ENCODE measurements around the gene ANKRD33.

ANKRD33 gene

DNA sequence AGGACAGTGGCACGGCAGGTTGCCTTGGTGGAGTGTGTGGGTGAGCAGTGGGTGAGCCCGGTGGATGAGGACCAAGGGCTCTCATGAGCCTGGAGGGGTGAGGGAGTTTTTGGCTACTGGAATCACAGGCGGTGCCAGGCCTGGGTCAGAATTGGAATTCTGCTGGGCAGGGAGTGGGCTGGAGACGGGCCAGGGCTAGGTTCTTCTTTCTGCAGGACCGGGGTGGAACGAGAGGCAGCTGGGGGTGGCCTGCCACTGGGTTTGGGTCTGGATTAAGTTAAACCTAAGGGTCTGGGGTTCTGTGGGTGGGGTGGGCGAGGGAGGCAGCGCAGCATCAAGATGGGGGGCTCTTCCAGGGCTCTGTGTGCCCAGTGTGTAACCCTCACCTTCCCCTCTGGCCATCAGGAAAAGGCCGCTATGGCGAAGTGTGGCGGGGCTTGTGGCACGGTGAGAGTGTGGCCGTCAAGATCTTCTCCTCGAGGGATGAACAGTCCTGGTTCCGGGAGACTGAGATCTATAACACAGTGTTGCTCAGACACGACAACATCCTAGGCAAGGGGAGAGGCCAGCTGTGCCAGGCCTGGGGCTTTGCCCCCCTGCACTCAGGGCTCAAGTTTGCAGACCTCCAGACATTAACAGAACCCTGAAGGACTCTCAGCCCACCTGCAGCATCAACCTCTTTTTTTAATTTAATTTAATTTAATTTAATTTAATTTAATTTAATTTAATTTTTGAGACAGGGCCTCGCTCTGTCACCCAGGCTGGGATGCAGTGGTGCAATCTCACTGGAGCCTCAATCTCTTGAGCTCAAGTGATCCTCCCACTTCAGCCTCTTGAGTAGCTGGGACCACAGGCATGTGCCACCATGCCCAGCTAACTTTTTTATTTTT is 26.4 kb downstream of the ANKRD33 start:
- Histone ChIP-seq H3K36me3 (ENCODE audit: insufficient read depth, low read length) (no peaks in the 10 kb centered on the region), H3K4me3 (ENCODE audit: low read length) (no peak overlapping the region), H3K9ac (ENCODE audit: low read depth, low read length) (no peak overlapping the region), H3K9me3 (ENCODE audit: insufficient read depth, low read depth, low read length) (no peaks in the 10 kb centered on the region), H3K4me1 (ENCODE audit: insufficient read depth, low read length) (0 out of 2 replicates have a peak, but pooled peaks cover 5% of the 10 kb centered on the region), H3K27me3 (ENCODE audit: insufficient read depth, low read length) (peaks cover 14% of the 10 kb centered on the region), H3K27ac (ENCODE audit: low read depth, low read length) (no peak overlapping the region)
- WGBS, result 95% methylated on average over 17 of the region's 17 CpGs

DNA sequence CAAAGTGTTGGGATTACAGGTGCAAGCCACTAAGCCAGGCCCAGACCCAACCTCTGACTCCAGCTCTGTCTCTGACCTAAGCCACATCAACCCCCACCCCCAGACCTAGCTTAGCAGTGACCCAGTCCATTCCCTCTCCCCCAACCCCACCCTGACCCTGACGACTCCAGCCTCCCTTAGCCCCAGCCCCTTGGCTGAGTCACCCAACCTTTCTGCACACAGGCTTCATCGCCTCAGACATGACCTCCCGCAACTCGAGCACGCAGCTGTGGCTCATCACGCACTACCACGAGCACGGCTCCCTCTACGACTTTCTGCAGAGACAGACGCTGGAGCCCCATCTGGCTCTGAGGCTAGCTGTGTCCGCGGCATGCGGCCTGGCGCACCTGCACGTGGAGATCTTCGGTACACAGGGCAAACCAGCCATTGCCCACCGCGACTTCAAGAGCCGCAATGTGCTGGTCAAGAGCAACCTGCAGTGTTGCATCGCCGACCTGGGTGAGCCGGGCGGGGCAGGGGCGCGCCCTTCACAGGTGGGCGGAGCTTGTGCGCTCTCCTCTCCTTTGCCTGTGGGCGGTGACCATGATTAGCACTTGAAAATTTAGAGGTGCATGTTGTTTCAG is 27.2 kb downstream of the ANKRD33 start:
- 0 out of 2 replicates have a peak, but pooled peaks cover 5% of the 10 kb centered on the region for H3K4me1 ChIP-seq (ENCODE audit: insufficient read depth, low read length)
- peaks cover 6% of the 10 kb centered on the region; the same call in 1 of the 2 replicates for H3K27me3 ChIP-seq (ENCODE audit: insufficient read depth, low read length)
- no peaks in the 10 kb centered on the region for H3K9me3 ChIP-seq (ENCODE audit: insufficient read depth, low read depth, low read length)
- H3K9ac ChIP-seq (ENCODE audit: low read depth, low read length), result no peak overlapping the region
- H3K27ac ChIP-seq (ENCODE audit: low read depth, low read length), result no peak overlapping the region
- H3K4me3 ChIP-seq (ENCODE audit: low read length), result no peak overlapping the region
- no peaks in the 10 kb centered on the region for H3K36me3 ChIP-seq (ENCODE audit: insufficient read depth, low read length)
- 89% methylated on average over 26 of the region's 28 CpGs for WGBS

DNA sequence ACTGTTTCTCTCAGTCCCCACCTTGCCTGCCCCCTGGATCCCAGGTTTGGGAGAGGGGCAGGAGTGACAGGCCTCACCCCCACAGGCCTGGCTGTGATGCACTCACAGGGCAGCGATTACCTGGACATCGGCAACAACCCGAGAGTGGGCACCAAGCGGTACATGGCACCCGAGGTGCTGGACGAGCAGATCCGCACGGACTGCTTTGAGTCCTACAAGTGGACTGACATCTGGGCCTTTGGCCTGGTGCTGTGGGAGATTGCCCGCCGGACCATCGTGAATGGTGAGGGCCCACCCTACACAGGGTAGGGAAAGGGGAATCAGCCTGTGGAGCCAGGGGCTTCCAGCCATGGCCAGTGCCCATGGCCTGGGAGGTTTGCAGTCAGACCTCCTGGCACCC is 28.0 kb downstream of the ANKRD33 start:
- WGBS, result 96% methylated on average over 11 of the region's 11 CpGs
- no peak overlapping the region for H3K27ac ChIP-seq (ENCODE audit: low read depth, low read length)
- H3K27me3 ChIP-seq (ENCODE audit: insufficient read depth, low read length), result no peaks in the 10 kb centered on the region
- H3K36me3 ChIP-seq (ENCODE audit: insufficient read depth, low read length), result no peaks in the 10 kb centered on the region
- H3K4me1 ChIP-seq (ENCODE audit: insufficient read depth, low read length), result peaks cover 6% of the 10 kb centered on the region; the same call in 1 of the 2 replicates
- H3K9me3 ChIP-seq (ENCODE audit: insufficient read depth, low read depth, low read length), result no peaks in the 10 kb centered on the region
- H3K9ac ChIP-seq (ENCODE audit: low read depth, low read length), result no peak overlapping the region
- no peak overlapping the region for H3K4me3 ChIP-seq (ENCODE audit: low read length)

DNA sequence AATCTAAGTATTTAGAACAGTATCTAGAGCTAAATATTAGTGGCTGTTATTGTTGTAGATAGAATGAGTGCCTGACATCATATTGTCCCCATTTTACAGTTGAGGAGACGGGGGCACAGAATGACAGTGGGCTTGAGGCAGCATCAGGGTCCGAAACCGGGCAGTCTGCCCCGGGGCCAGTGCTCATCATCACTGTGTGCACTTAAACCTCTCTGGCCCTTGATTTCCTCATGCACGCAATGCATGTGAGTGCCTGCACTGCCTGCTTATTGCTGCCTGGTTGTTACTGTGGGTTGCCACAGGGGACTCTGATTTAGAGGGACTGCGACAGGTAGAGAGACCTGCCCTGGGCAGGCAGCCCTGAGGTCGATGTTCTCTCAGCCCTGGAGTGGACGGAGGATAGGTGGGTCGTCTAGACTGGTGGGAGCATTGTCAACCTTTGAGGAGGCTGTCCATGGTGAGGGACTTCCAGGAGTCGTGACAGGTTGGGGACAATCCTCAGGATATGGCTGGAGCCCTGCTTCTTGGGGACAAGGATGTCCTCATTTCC is 29.2 kb downstream of the ANKRD33 start:
- Histone ChIP-seq H3K9ac (ENCODE audit: low read depth, low read length) (no peak overlapping the region), H3K4me1 (ENCODE audit: insufficient read depth, low read length) (peaks cover 11% of the 10 kb centered on the region; the same call in 1 of the 2 replicates), H3K36me3 (ENCODE audit: insufficient read depth, low read length) (no peaks in the 10 kb centered on the region), H3K9me3 (ENCODE audit: insufficient read depth, low read depth, low read length) (no peaks in the 10 kb centered on the region), H3K4me3 (ENCODE audit: low read length) (no peak overlapping the region), H3K27me3 (ENCODE audit: insufficient read depth, low read length) (no peaks in the 10 kb centered on the region), H3K27ac (ENCODE audit: low read depth, low read length) (no peak overlapping the region)
- 93% methylated on average over 10 of the region's 10 CpGs for WGBS

DNA sequence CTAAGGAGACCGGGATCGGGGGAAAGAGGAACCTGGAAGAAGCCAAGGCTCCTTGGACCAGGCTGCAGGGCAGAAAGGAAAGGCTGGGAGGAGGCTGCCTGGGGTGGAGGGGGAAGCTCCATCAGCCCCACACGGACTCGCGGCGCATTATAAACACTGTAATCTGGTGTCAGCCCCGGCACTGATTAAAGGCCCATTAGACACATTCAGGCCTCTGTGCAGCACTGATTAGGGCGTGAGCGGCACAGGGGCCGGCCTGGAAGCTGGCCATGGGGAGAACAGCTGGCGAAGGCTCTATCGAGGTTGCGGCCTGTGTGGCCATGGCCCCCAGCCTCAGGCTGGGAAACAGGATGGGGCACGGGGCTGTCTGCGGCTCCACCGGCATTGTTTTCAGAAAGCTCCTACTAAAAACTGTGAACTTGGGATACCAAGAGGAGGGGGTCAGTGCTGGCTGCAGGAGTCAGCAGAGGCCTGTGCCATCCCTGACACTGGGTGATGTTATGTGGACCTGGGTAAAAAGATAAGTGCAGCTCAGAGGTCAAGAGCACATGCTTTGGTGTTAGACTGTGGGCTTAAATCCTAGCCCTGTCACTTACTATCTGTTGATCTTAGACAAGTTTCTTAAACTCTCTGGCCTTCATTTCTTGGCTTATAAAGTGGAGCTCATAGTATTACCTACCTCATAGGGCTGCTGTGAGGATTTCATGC is 30.0 kb downstream of the ANKRD33 start:
- Histone ChIP-seq H3K27me3 (ENCODE audit: insufficient read depth, low read length) (no peaks in the 10 kb centered on the region), H3K9ac (ENCODE audit: low read depth, low read length) (no peak overlapping the region), H3K9me3 (ENCODE audit: insufficient read depth, low read depth, low read length) (no peaks in the 10 kb centered on the region), H3K4me1 (ENCODE audit: insufficient read depth, low read length) (peaks cover 5% of the 10 kb centered on the region; the same call in 1 of the 2 replicates), H3K4me3 (ENCODE audit: low read length) (no peak overlapping the region), H3K36me3 (ENCODE audit: insufficient read depth, low read length) (no peaks in the 10 kb centered on the region), H3K27ac (ENCODE audit: low read depth, low read length) (no peak overlapping the region)
- WGBS, result 83% methylated on average over 16 of the region's 16 CpGs

DNA sequence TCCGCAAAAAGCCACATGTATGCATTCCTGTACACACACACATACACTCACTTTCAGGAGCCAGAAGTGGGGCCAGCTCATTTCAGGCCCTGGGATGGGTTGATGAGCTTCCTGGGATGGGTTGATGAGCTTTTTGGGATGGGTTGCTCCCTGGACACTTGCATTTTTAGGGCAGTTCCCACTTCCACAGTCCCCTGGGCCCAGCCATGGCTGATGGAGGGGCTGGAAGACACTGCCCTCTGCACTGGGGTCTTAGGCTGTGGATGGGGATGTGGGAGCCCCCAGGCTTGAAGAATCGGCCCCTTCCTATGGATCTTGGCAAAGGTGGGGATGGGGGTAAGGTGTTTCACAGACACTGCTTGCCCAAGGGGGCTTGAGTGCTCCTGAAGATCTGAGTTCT is 32.1 kb downstream of the ANKRD33 start:
- Histone ChIP-seq H3K27ac (ENCODE audit: low read depth, low read length) (no peak overlapping the region), H3K9me3 (ENCODE audit: insufficient read depth, low read depth, low read length) (no peaks in the 10 kb centered on the region), H3K9ac (ENCODE audit: low read depth, low read length) (no peak overlapping the region), H3K4me3 (ENCODE audit: low read length) (no peak overlapping the region), H3K27me3 (ENCODE audit: insufficient read depth, low read length) (0 out of 2 replicates have a peak, but pooled peaks cover 7% of the 10 kb centered on the region), H3K36me3 (ENCODE audit: insufficient read depth, low read length) (no peaks in the 10 kb centered on the region), H3K4me1 (ENCODE audit: insufficient read depth, low read length) (peaks cover 5% of the 10 kb centered on the region; the same call in 1 of the 2 replicates)
- WGBS, result 76% methylated on average over 2 of the region's 2 CpGs

DNA sequence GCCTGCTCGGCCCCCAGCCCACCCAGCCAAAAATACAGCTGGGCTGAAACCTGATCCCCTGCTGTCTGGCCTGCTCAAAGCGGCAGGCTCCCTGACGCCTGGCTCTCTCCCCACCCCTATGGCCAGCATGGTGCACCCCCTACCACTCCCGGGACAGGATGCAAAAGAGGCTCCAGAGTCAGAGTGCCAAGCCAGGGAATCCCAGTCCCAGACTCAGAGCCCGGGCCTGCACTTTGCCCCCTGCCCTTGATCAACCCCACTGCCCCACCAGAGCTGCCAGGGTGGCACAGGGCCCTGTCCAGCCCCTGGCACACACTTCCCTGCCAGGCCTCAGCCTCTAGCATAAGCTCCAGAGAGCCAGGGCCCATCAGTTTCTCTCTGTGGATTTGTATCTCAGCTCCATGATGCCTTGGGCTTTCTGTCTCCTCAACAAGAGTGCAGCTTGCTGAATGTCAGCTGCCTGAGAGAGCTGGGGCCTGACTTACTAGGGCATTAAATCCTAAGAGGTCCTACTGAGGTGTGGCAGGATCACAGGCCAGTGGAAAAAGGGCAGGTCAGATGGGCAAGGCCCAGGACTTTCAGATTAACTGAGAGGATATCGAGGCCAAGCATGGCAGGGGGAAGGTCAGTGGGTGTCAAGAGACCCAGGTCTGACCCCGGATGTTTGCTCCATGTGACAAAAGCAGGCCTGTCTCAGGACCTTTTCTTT is 33.3 kb downstream of the ANKRD33 start:
- Histone ChIP-seq H3K36me3 (ENCODE audit: insufficient read depth, low read length) (no peaks in the 10 kb centered on the region), H3K4me3 (ENCODE audit: low read length) (no peak overlapping the region), H3K27me3 (ENCODE audit: insufficient read depth, low read length) (0 out of 2 replicates have a peak, but pooled peaks cover 7% of the 10 kb centered on the region), H3K9me3 (ENCODE audit: insufficient read depth, low read depth, low read length) (no peaks in the 10 kb centered on the region), H3K9ac (ENCODE audit: low read depth, low read length) (no peak overlapping the region), H3K27ac (ENCODE audit: low read depth, low read length) (no peak overlapping the region), H3K4me1 (ENCODE audit: insufficient read depth, low read length) (peaks cover 5% of the 10 kb centered on the region; the same call in 1 of the 2 replicates)
- whole genome bisulfite sequencing, result 41% methylated on average over 7 of the region's 7 CpGs

DNA sequence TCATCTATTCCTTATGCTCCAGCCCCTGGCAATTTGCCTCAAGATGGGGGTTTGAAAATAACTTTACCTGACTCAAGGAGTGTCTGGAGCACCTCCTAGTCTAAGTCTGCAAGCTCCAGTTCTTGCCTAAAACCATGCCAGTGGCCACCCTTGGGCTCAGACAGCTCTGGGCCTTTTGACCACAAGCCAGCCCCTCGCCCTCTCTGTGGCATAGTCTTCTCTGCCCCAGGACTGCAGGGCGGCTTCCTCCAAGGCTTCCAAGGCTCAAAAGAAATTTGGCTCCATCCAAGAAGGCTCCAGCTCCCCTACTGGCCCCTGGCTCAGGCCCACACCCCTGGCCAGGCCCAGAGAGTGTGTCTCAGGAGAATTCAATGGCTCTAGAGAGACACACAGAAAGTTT is 34.2 kb downstream of the ANKRD33 start:
- H3K4me1 ChIP-seq (ENCODE audit: insufficient read depth, low read length), result peaks cover 5% of the 10 kb centered on the region; the same call in 1 of the 2 replicates
- no peak overlapping the region for H3K27ac ChIP-seq (ENCODE audit: low read depth, low read length)
- WGBS, result 98% methylated on average over 2 of the region's 2 CpGs
- H3K9me3 ChIP-seq (ENCODE audit: insufficient read depth, low read depth, low read length), result no peaks in the 10 kb centered on the region
- 0 out of 2 replicates have a peak, but pooled peaks cover 7% of the 10 kb centered on the region for H3K27me3 ChIP-seq (ENCODE audit: insufficient read depth, low read length)
- H3K4me3 ChIP-seq (ENCODE audit: low read length), result no peak overlapping the region
- H3K9ac ChIP-seq (ENCODE audit: low read depth, low read length), result no peak overlapping the region
- no peaks in the 10 kb centered on the region for H3K36me3 ChIP-seq (ENCODE audit: insufficient read depth, low read length)

DNA sequence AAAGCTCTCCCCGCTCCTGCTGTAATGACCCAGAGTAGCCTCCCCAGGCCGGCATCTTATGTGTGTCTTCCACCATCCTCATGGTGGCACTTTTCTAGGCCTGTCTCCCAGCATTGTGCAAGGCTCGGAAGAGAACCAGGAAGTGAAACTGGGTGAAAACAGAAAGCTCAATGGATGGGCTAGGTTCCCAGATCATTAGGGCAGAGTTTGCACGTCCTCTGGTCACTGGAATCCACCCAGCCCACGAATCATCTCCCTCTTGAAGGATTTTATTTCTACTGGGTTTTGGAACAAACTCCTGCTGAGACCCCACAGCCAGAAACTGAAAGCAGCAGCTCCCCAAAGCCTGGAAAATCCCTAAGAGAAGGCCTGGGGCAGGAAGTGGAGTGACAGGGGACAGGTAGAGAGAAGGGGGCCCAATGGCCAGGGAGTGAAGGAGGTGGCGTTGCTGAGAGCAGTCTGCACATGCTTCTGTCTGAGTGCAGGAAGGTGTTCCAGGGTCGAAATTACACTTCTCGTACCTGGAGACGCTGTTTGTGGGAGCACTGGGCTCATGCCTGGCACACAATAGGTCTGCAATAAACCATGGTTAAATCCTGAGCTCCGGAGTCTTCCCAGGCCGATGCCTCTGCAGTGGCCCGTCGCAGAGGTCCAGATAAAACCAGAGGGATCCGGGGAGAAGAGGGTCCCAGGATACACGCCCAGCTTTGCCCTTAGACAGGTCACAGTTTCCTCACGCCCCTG is 35.0 kb downstream of the ANKRD33 start:
- Histone ChIP-seq H3K4me1 (ENCODE audit: insufficient read depth, low read length) (peaks cover 5% of the 10 kb centered on the region; the same call in 1 of the 2 replicates), H3K27ac (ENCODE audit: low read depth, low read length) (no peak overlapping the region), H3K4me3 (ENCODE audit: low read length) (no peak overlapping the region), H3K27me3 (ENCODE audit: insufficient read depth, low read length) (0 out of 2 replicates have a peak, but pooled peaks cover 7% of the 10 kb centered on the region), H3K9ac (ENCODE audit: low read depth, low read length) (no peak overlapping the region), H3K9me3 (ENCODE audit: insufficient read depth, low read depth, low read length) (no peaks in the 10 kb centered on the region), H3K36me3 (ENCODE audit: insufficient read depth, low read length) (no peaks in the 10 kb centered on the region)
- 67% methylated on average over 16 of the region's 16 CpGs for WGBS
